Measurements from ENCODE around the gene NOP9.
A peak's percentile ranks its signal among the peaks of the same experiment; 100 is the strongest.

Gene NOP9

GRCh38 chr14:24270537-24271133 lies 29.0 kb upstream of the NOP9 start:
- no peak for TF ChIP-seq SIN3A (IDR thresholded peaks at IDR 0.05; ENCODE audit: borderline replicate concordance, insufficient read depth, low read length)
- TF ChIP-seq TAF1 (IDR thresholded peaks at IDR 0.05; ENCODE audit: borderline replicate concordance, insufficient read depth, low read length), result no peak
- no peak for TF ChIP-seq POLR2AphosphoS5 (IDR thresholded peaks at IDR 0.05; ENCODE audit: low read depth, low read length)
- no peak for TF ChIP-seq FOXP2 (optimal IDR thresholded peaks at IDR 0.05; ENCODE audit: borderline replicate concordance, extremely low read depth, extremely low read length, insufficient read depth)
- TF ChIP-seq, protein P1, sequence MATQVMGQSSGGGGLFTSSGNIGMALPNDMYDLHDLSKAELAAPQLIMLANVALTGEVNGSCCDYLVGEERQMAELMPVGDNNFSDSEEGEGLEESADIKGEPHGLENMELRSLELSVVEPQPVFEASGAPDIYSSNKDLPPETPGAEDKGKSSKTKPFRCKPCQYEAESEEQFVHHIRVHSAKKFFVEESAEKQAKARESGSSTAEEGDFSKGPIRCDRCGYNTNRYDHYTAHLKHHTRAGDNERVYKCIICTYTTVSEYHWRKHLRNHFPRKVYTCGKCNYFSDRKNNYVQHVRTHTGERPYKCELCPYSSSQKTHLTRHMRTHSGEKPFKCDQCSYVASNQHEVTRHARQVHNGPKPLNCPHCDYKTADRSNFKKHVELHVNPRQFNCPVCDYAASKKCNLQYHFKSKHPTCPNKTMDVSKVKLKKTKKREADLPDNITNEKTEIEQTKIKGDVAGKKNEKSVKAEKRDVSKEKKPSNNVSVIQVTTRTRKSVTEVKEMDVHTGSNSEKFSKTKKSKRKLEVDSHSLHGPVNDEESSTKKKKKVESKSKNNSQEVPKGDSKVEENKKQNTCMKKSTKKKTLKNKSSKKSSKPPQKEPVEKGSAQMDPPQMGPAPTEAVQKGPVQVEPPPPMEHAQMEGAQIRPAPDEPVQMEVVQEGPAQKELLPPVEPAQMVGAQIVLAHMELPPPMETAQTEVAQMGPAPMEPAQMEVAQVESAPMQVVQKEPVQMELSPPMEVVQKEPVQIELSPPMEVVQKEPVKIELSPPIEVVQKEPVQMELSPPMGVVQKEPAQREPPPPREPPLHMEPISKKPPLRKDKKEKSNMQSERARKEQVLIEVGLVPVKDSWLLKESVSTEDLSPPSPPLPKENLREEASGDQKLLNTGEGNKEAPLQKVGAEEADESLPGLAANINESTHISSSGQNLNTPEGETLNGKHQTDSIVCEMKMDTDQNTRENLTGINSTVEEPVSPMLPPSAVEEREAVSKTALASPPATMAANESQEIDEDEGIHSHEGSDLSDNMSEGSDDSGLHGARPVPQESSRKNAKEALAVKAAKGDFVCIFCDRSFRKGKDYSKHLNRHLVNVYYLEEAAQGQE (IDR thresholded peaks at IDR 0.05; ENCODE audit: insufficient read depth in 1 of 2, low read depth in 2 of 2, low read length in 2 of 2), result no peak

DNA sequence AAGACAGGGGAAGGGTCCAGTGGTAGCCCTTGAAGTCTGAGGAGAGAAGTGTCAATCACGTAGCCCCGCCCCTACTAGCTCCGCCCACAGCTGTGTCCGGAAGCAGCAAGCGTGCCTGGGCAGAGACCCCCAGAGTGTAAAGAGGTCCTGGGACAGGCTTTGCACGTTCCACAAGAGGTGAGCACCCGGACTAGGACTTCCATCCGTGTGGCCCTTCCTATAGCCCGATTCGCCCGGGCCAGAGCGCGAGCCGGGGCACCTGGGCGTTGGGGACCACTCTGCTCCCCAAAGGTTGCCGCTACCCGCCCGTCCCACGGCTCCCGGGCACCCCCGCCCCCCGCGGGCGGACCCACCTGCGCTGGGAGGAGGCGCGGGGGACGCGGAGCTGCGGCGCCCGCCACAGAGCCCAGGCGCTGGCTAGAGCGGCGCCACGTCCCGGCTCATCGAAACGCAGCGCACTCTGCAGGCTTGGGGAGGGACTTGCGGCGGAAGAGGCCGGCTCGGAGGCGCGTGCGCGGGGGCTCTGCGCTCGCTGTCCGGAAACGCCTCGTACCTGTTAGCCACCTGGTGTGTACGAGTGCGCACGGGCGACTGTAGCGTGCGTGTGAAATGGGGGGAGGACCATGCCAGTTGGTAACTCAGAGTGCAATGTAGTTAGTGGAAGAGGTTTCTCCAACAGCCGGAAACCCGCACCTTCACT lies 28.4 kb upstream of the NOP9 start, which contains the start of gene RABGGTA:
TSS of gene RABGGTA (minus strand) at position 464 of the 700 bp plus-strand sequence. CDS start 482 bp downstream, outside the sequence.
- TF ChIP-seq SIN3A (IDR thresholded peaks at IDR 0.05; ENCODE audit: borderline replicate concordance, insufficient read depth, low read length), result no peak
- peak; percentile 93 for TF ChIP-seq FOXP2 (optimal IDR thresholded peaks at IDR 0.05; ENCODE audit: borderline replicate concordance, extremely low read depth, extremely low read length, insufficient read depth)

GRCh38 chr14:24271834-24272263 lies 27.8 kb upstream of the NOP9 start:
- TF ChIP-seq, protein P1 (IDR thresholded peaks at IDR 0.05; ENCODE audit: insufficient read depth in 1 of 2, low read depth in 2 of 2, low read length in 2 of 2), result no peak
- no peak for TF ChIP-seq SIN3A (IDR thresholded peaks at IDR 0.05; ENCODE audit: borderline replicate concordance, insufficient read depth, low read length)
- no peak for TF ChIP-seq TAF1 (IDR thresholded peaks at IDR 0.05; ENCODE audit: borderline replicate concordance, insufficient read depth, low read length)
- TF ChIP-seq FOXP2 (optimal IDR thresholded peaks at IDR 0.05; ENCODE audit: borderline replicate concordance, extremely low read depth, extremely low read length, insufficient read depth), result no peak

- TF ChIP-seq TAF1 (IDR thresholded peaks at IDR 0.05; ENCODE audit: borderline replicate concordance, insufficient read depth, low read length) (no peak), POLR2AphosphoS5 (IDR thresholded peaks at IDR 0.05; ENCODE audit: low read depth, low read length) (no peak), SIN3A (IDR thresholded peaks at IDR 0.05; ENCODE audit: borderline replicate concordance, insufficient read depth, low read length) (no peak), FOXP2 (optimal IDR thresholded peaks at IDR 0.05; ENCODE audit: borderline replicate concordance, extremely low read depth, extremely low read length, insufficient read depth) (no peak)
- TF ChIP-seq, protein P1 (IDR thresholded peaks at IDR 0.05; ENCODE audit: insufficient read depth in 1 of 2, low read depth in 2 of 2, low read length in 2 of 2), result no peak
Observed at GRCh38 chr14:24272467-24272866, 27.2 kb upstream of the NOP9 start.

GRCh38 chr14:24273422-24273998 lies 26.1 kb upstream of the NOP9 start:
- TF ChIP-seq, protein P1 (IDR thresholded peaks at IDR 0.05; ENCODE audit: insufficient read depth in 1 of 2, low read depth in 2 of 2, low read length in 2 of 2), result no peak
- no peak for TF ChIP-seq TAF1 (IDR thresholded peaks at IDR 0.05; ENCODE audit: borderline replicate concordance, insufficient read depth, low read length)
- TF ChIP-seq SIN3A (IDR thresholded peaks at IDR 0.05; ENCODE audit: borderline replicate concordance, insufficient read depth, low read length), result no peak
- TF ChIP-seq FOXP2 (optimal IDR thresholded peaks at IDR 0.05; ENCODE audit: borderline replicate concordance, extremely low read depth, extremely low read length, insufficient read depth), result no peak
- no peak for TF ChIP-seq POLR2AphosphoS5 (IDR thresholded peaks at IDR 0.05; ENCODE audit: low read depth, low read length)

Data from PFSK-1 (cell line).